ACHN (cell line): ENCODE results near the gene TBC1D16.

Experiments
- DNase-seq: peaks from one replicate; pipeline ENCODE4 v3.0.0-alpha.2; 2015
- in situ Hi-C: cut with HindIII; loops from 2 replicates; pipeline ENCODE4 v1.10.0; 2017; ENCODE audit warnings: low sequenced_read_pairs, low pct_ligation_motif_present, low pct_unique_long_range_greater_than_20kb

The TBC1D16 gene

DNA sequence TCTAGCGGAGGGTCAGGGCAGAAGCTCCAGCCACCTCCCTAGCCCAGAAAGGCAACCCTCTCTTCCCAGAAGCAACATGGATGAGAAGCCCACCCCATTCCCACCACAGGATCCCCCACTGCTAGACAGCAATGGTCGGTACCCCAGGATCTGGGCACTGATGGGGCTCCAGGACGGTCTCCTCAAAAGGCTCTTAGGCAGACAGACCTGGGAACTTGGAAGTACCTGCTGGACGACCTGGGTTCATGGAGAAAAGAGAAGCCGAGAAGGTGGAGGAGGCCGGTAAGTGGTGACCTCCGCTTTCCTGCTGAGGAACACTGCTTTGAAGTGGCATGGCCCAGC is 96.6 kb downstream of the TBC1D16 start:
- no peak for DNase-seq
- in situ Hi-C loops = no loop called here

DNA sequence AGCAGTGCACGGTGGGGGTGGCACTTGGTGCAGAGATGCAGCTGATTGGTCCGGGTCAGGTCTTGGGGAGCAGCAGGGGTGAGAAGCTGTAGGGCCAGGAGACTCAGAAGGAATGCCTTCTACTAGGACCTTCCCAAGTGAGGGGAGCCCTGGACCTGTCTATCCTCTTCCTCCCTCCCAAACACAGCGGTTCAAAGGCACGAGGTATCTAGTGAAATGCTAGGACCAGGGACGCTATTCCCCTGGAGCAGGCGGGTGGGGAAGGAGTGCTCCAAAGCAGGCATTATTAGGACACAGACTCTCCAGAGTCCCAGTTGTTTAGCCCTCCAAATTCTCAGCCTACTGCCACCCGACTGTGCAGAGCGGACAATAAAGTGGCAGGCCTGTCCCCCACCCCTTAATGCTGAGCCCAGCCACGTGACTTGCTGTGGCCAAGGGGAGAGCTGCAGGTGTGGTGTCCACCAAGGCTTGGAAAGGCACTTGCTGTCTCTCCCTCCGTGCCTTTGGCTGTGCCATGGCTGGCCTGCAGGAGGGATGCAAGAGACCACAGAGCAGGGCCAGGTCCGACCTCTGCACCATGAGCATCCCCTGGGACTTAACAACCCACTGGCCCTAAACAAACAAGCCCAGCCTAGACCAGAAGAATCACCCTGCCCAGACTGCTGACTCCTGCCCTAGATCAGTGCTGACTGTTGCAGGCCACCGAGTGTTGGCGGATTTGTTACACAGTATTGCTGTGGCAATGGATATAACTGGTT is 97.2 kb downstream of the TBC1D16 start:
- DNase-seq = no peak

DNA sequence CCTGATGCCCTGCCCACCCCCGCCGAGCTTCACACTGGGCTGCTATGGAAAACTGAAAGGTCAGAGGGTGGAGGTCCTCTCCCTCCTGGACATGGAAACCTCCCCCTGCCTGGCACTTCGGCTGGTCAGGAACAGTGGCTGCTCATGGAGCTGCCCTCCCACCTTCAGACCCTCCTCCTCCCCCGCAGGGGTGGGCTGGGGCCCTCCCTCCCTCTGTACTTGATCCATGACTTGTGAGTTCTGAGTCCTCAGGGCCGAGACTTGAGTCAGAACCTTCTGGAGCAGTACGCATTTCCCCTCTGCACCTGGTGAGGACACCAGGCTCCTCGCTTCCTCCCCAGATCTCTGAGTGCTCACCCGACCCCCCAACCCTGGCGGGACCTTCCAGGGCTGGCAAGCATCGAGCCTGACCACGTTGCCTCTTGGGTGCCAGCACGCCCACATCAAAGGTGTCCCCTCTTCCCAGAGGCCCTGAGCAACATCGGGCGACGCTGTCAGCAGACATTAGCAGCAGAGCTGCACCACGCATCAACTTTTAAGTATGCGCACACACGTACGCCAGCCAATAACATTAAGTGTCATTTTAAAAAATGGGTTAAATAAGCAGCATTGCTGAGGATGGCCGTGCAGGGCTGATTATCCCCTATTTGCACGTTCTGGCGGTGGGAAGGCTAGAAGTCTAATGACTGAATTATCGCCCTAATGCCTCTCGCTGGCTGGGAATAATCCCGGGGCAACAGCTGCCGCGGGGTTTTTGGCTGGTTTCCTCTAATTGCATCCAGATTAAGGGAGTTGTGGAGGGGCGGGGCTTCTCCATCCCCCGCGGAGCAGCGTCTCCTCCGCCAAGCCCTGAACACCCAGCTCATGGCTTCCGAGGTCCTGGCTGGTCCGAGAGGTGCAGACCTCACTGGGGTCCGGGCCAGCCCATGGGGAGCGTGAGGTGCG is 98.0 kb downstream of the TBC1D16 start:
- in situ Hi-C loops = no loop called here
- no peak for DNase-seq

More for the DNA sequence above, 97.2 kb downstream of the TBC1D16 start:
- in situ Hi-C loops = no loop called here

DNA sequence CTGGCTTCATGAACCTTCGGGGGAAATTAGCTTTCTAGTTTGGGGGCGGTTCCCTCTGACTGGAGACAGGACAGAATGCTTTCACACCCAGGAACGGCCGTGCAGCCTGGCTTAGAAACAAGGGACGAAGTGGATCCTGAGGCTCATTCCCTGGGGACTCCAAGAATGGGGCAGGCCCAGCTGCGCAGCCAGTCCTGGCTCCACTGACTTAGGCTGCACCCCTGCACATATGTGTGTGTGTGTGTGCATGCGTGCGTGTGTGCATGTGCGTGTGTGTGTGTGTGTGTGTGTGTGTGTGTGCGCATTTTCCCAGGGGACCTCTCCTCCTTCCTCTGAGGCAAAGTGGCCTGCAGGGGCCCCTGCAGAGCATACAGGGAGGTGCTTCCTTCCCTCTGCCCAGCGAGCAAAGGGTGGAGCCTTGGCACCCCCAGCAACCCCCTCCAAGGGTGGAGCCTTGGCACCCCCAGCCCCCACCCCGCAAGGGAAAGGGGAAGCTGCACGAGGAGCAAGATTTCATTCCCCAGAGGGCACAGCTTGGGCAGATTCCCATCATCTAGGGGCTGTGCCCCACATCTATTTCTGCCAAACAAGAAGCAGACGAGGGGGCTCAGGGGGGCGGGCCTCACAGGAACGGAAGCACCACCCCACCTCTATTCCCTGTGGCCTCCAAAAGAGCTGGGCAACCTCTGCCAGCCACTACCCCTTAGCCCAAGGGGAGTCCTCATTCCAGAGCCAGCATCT is 98.9 kb downstream of the TBC1D16 start:
- DNase-seq = no peak
- in situ Hi-C loops = no loop called here

DNA sequence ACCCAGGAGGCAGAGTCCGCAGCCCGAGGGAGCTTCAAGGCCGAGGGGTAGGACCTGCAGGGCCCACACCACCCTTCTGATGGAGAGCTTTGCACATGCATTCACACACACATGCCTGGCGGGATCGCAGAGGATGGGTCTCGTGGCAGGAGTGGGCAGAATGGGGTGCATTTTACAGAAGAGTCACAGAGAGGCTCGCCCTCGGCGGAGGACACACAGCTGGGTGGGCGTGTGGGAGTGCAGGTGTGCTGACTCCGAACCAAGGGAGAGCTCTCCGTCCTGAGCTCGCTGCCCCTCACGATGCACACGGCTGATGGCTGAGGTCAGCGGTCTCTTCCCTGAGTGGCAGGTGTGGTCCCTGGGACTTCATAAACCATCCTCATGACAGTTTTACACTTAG is 99.6 kb downstream of the TBC1D16 start:
- in situ Hi-C loops = no loop called here
- DNase-seq = no peak

DNA sequence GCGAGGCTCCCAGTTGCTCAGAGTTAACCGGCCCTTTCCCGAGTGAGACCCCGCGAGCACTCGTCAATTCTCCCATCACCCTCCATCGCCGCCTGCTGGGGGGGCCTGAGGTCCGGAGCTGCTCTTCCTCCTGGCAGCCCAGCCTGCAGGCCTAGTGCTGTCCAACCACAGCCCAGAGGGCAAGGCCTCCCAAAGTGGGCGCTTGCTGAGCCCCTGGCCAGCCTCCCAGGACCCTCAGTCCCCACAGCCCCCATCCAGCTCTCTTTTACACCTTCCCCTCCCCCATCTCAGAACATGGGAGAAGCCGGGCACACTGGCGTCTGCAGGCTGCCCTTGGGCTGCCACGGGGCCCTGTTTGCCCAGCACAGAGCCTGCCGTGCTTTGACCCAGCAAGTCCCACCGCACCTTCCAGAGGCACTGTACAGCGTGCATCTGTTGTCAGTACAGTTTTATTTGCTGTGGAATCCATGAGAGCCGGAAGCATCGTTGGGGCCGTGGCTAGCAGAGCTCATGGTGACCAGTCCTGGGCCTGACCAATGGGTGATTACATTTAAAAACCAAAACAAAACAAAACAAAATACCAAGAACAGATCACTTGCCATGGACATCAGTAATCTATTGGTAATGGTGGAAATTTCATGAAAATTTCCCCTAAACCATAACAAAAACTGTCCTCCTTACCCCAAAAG is 100.3 kb downstream of the TBC1D16 start:
- in situ Hi-C loops = no loop called here
- no peak for DNase-seq

DNA sequence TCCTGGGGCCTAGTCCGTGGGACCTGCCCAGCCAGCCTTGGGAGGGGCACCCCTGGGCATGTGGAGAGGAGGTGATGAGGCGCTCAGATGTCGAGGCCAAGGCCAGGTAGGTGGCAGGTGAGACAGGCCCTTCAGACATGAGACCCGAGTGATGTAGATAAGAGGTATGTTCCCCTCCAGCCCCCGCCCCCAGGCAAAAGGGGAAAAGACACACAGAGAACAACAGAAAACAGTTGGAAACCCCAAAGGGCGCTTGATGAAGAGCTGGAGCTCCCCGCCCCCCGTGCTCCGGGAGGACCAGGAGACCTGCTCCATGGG is 101.1 kb downstream of the TBC1D16 start:
- DNase-seq = no peak
- in situ Hi-C loops = no loop called here

DNA sequence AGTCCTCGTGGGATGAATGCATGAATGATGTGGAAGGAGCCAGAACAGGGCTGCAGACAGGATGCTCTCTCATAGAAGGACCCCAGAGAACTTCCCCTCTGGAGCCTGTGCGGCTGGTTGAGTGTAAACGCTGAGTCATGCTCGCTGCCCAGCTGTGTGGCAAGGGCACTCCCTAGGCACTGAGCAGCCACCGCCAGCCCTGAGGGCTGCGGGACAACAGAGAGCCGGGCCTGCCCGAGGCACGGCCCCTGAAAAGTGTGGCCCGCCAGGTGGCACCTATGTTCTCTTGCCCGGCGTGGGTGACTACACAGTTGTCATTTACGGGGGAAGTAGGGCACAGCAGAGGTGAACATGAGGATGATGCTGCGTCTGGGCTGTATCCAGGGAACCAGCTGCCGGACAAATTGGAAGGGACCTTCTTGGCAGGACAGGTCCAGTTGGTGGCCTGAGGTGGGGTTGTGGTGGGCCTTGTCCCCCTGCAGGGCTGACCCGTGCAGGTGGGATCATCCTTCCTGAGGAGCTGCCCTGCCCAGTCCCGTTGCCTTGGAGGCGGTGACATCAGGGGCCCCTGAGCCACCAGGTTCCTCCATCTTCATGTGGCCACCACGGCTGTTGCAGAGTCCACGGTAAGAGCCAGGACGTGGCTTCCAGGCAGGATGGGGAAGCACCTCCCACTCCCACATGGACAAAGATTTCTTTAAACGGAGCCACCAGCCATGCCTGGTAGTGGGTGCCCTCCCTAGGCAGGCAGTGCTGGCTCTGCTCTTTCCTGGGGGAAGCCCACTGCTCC is 101.6 kb downstream of the TBC1D16 start:
- peak; percentile 18 for DNase-seq
- in situ Hi-C loops = no loop called here

DNA sequence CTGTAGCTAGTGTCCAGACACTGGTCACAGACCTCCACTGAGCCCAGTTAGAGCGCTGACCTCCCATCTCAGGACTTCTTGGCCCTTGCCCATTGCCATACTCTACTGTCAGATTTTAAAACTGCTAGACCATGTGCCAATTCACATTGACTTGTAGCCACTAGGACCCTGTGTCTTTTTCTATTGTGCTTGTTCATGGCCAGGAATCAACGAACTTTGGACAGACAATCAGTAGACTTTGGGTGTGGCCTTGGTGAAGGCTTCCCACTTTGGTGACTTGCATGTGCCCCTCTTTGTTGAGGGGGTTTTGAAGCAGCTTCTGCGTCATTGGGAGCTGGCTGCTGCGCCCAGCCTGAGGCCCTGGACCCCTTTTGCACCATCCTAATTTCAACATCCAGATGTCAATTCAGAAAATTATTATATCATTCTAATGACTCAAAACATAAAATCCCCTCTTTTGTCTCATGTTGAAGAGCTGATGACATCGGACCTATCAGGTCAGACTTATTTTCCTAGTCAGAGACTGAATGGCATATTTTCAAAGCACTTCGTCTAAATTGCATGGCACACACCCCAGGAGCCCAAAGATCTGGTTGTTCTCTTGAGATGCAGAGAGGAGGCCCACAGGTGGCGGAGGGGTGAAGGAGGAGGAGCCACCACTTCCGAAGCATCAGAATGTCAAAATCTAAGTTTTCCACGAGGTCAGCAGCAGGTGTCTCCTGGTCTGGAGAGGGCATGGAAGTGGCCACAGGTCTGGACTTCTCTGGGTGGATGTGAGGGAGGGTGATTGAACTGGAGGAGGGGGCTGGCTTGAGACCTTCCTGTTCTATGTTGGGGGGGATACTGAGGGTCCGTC is 103.0 kb downstream of the TBC1D16 start:
- DNase-seq = no peak
- in situ Hi-C loops = no loop called here

DNA sequence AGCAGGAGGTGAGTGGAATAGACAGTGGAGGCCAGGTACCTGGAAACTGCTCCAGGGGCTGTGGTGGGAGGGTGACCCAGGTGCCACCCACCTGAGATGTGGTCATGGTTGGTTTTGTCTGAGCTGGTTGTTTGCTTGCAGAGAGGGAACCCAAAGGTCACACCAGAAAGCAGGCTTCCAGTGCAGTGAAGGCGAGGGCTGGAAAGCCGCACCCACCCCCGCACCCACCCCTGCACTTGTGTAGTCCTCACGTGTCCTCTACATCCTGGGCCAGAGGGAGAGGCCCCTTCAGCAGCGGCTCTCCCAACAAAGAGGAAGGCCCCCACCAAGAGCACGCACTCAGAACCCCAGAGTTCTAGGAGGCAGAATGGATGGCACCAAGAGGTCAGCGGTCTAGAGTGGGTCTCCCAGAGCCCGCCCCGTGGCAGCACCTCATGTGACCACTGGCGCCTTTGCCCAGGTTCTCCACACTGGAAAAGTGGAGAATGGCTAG is 103.8 kb downstream of the TBC1D16 start:
- in situ Hi-C loops = no loop called here
- no peak for DNase-seq

DNA sequence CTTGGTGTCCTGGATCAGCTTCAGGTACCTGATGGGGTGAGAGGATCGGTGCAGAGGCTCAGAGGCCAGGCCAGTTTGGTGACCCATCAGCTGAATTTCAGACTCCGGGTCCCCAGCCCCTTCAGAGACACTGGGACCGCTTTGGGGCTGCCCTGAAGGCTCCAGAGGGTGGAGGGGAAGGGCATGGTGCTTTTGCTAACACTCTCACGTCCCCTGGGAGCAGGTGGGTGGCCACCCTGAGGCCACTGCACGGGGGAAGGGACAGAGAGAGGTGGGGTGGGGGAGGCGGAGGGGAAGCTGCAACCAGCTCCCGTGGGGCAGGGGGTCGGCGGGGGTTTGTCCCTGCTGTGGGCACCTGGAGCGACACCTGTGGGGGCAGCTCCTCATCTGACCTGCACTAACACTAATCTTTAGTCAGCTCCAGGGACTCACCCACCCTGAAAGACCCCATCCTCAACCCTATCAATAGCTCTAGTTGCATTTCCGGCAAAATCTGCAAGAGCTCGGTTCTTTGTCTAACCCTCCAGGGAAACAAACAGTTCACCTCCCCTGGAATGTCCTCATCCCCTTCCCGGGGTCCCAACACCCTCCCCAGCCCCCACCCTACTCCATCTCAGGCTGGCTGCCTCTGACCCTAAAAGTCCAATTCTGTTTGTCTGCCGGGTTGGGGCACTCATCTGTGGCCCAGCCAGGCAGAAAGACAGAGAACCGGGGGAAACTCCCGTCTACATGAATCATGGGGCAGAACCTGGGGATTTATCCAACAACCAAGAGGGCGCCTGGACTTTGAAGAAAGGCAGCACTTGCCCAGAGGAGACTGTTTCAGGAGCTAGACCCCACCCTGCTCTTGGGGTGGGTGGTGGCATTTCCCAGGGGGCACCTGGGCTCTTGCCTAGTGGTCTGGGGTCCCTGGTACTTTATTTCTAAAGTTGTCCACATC is 104.5 kb downstream of the TBC1D16 start:
- peak; percentile 36 for DNase-seq
- in situ Hi-C loops = no loop called here

DNA sequence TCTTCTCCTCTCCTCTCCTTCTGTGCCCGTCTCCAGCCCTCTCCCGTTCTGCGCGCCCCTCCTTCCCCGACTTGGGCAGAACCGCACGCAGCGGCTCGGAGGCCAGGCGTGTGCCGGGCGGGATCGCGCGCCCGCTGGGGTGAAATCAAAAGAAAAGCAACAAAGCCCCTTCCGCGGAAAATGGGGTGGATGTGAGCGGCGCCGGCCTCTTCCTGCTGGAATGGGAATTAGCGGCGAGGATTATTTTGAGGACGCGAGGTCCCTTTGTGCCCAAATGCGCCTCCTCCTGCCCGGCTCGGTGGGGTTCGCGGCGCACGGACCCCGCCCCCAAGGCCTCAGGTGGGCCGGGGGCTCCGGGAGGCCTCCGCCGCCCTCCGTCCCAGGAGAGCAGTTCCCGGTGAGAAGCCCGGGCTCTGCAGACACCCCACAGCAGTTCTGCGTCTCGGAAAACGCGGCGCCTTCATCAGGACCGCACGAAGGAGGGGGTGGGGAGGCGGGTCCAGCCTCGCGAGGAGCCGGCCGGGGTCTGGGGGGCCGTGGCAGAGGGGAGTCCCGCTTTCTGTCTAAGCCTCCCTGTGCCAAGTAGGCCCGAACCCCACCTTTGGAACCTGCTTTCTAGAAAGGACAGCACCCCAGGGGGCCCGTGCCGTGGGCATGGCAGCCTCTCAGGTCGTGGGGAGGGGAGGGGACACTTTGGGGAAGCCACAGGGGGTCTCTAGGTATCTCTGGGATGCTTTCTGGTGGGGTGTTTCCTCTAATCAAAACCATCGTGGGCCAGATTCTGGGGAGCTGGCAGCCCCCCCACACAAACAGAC is 105.4 kb downstream of the TBC1D16 start:
- in situ Hi-C loops = no loop called here
- DNase-seq = no peak

DNA sequence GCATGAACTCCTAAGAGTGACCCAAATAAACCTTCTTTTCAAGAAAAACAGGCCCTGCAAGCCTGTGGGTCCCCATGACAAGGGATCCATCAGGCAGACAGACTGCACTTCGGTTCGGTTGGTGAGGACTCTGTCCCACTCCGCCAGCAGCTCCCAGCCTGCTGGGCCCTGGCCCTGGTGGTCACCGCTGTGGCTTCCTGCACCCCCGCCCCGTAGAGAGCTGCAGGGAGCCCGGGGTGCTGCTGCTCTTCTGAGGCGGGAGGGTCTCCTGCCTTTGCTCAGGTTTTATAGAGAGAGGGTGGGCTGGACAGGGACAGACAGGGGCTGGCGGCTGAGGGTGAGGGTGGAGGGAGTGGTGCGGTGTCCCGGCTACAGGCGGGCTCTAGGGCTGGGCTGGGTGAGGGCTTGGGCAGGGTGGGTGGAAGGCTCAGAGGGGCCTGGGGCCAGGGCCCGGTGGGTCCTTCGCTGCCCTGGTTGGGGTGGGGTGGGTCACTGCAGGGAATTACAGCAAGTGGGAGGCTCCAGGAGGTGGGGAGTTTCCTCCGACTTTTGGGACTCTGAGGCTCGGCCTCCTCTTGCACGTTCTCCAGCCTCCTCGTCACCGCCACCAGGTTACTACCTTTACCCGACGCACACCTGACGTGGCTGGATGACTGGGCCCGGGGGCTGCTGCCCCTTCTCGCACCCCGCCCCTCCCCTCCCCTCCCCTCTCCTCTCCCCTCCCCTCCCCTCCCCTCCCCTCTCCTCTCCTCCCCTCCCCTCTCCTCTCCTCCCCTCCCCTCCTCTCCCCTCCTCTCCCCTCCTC is 106.2 kb downstream of the TBC1D16 start:
- no peak for DNase-seq
- in situ Hi-C loops = no loop called here

DNA sequence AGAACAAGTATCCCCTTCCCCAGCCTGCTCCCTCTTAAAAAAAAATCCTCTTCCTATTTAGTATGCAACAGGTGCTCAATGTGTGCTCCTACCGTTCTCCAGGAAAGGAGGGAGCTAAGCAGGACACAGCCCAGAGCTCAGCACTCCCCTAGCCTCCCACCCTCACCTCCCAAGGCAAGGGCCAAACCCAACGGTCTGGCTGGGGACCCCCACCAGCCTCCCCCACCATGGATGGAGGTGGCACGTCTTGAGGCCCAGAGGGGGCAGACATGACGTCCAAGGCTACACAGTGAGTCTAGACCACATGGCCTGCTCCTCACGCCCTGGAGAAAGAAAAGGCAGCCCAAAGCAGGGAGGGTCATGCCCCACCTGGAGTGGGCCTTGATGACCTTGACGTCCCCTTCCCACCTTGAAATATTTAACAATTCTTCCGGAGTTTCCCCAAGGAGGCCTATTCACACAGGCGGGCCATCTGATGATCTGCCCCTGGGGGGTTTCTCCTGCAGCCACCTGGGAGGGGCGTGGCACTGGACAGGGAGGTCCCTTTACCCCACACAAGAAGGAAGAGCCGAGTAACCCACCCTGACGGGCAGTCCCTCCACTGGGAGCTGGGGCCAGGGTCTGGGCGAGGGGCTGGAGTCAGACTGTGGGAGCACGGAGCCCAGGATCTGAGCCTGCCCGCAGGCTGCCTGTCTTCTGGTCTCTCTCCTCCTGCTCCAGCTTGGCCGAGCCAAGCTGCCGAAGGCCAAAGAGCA is 107.0 kb downstream of the TBC1D16 start:
- no peak for DNase-seq
- in situ Hi-C loops = no loop called here
